HepG2 (cell line): ENCODE results near the gene EEFSEC. TPM values are rescaled to one million over a fixed set of nuclear protein-coding genes. Genes with fewer than 3 reads are reported as not detected.

Experiments
- ATAC-seq: fragments of 200-7000 bp; cut with Tn5 transposase; 3 replicates; pipeline ENCODE4 v1.9.1; 2020; ENCODE audit warnings: mild to moderate bottlenecking, moderate library complexity
- BruUV-seq: library from RNA; stranded (reverse); fragments of 400-500 nt; replicated peaks from 2 replicates; lab custom pipeline; 2021; lab: Mats Ljungman, UMichigan
- CTCF ChIA-PET: fragments of 300-600 bp; formaldehyde crosslinking; extraction: SDS; loops from one replicate; lab custom pipeline; 2021; ENCODE audit warnings: low total read pairs, inconsistent platforms, low intra/inter-chr PET ratio; lab: Yijun Ruan, JAX
- POLR2A ChIA-PET: fragments of 350-600 bp; sonication (Branson Sonifier 250); formaldehyde crosslinking; loops from one replicate; lab custom pipeline; 2020; ENCODE audit warnings: antibody characterized with exemption, inconsistent platforms; lab: Yijun Ruan, JAX
- DNase-seq: peaks from one replicate; pipeline ENCODE4 v3.0.0-alpha.2; 2015; ENCODE audit warnings: low spot score
- FAIRE-seq: peaks from 3 replicates; lab custom pipeline; 2011; peaks lifted over from hg19 to GRCh38; lab: Jason Lieb, UNC
- H2AFZ ChIP-seq: one replicate; pipeline ENCODE4 v1.6.1; 2011; ENCODE audit warnings: low read length, inconsistent platforms
- H3K27ac ChIP-seq: fragments of 300-600 bp; 3 replicates; pipeline ENCODE4 v1.8.0; 2011; ENCODE audit warnings: mixed run types, mild to moderate bottlenecking, mixed read lengths, low read length, inconsistent platforms; ENCODE audit not compliant: insufficient read depth; ENCODE audit errors: extremely low read length
- H3K27me3 ChIP-seq, 2 experiments: fragments of 200-600 bp in 1 of 2; 2 replicates in 1 of 2; 3 replicates in 1 of 2; pipeline versions ENCODE4 v1.6.0 to v1.8.0; 2011; ENCODE audit warnings: low read length in 2 of 2, mild to moderate bottlenecking in 2 of 2, moderate library complexity in 2 of 2, inconsistent platforms in 1 of 2; ENCODE audit not compliant: insufficient read depth in 2 of 2, control insufficient read depth in 1 of 2
- H3K36me3 ChIP-seq, 2 experiments: fragments of 200-600 bp in 1 of 2; replicated peaks in 1 of 2; 2 replicates in 1 of 2; 3 replicates in 1 of 2; pipeline versions ENCODE4 v1.5.1 to v1.8.0; 2011; ENCODE audit warnings: low read length in 2 of 2, inconsistent platforms in 1 of 2; ENCODE audit not compliant: insufficient read depth in 2 of 2, control insufficient read depth in 1 of 2
- H3K4me1 ChIP-seq: 2 replicates; pipeline ENCODE4 v1.5.1; 2012; ENCODE audit warnings: low read length, inconsistent platforms; ENCODE audit not compliant: insufficient read depth
- H3K4me2 ChIP-seq: 2 replicates; pipeline ENCODE4 v1.6.0; 2011; ENCODE audit warnings: low read depth, low read length, inconsistent platforms
- H3K4me3 ChIP-seq, 3 experiments: fragments of 200-600 bp in 1 of 3; sonication (generic), shearing (Covaris generic) in 1 of 3; replicated peaks in 1 of 3; 2 replicates each; pipeline ENCODE4 v1.5.1; 2011 to 2016; ENCODE audit warnings: low read length in 3 of 3, inconsistent platforms in 2 of 3, low read depth in 2 of 3, mild to moderate bottlenecking in 2 of 3, control low read depth in 1 of 3, mixed read lengths in 1 of 3; ENCODE audit not compliant: insufficient read depth in 1 of 3
- H3K79me2 ChIP-seq: one replicate; pipeline ENCODE4 v1.6.1; 2011; ENCODE audit warnings: low read length, inconsistent platforms; ENCODE audit not compliant: insufficient read depth
- H3K9ac ChIP-seq: 2 replicates; pipeline ENCODE4 v1.6.0; 2011; ENCODE audit warnings: mild to moderate bottlenecking, low read depth, low read length, inconsistent platforms; ENCODE audit not compliant: insufficient read depth
- H3K9me3 ChIP-seq: 2 replicates; pipeline ENCODE4 v1.5.1; 2012; ENCODE audit warnings: mild to moderate bottlenecking, low read length
- H4K20me1 ChIP-seq: 2 replicates; pipeline ENCODE4 v1.6.0; 2011; ENCODE audit warnings: inconsistent platforms, mild to moderate bottlenecking, low read length, moderate library complexity; ENCODE audit not compliant: insufficient read depth
- CREBL2 ChIP-seq: sonication (generic); formaldehyde crosslinking; IDR thresholded peaks from 2 replicates; pipeline ENCODE4 v1.8.1; 2023; ENCODE audit warnings: missing genetic modification reagents, mild to moderate bottlenecking, borderline replicate concordance
- HDAC2 ChIP-seq: sonication (generic); formaldehyde crosslinking; IDR thresholded peaks from 2 replicates; pipeline ENCODE4 v1.4.0; 2020; ENCODE audit warnings: missing genetic modification reagents
- RAD51 ChIP-seq: fragments of 450-650 bp; IDR thresholded peaks from 2 replicates; pipeline ENCODE4 v1.6.1; 2016; ENCODE audit warnings: borderline replicate concordance
- SP1 ChIP-seq, 2 experiments: fragments of 450-650 bp in 1 of 2; sonication (generic) in 1 of 2; formaldehyde crosslinking in 1 of 2; IDR thresholded peaks; 2 replicates each; pipeline versions ENCODE4 v1.4.0 to v1.6.1; 2016 to 2020; ENCODE audit warnings: missing genetic modification reagents in 1 of 2
- STAT6 ChIP-seq: sonication (generic); formaldehyde crosslinking; IDR thresholded peaks from 2 replicates; pipeline ENCODE4 v1.4.0; 2020; ENCODE audit warnings: missing genetic modification reagents, mild to moderate bottlenecking, borderline replicate concordance
- TRIM24 ChIP-seq: sonication (generic); formaldehyde crosslinking; IDR thresholded peaks from 2 replicates; pipeline ENCODE4 v1.8.0; 2022; ENCODE audit warnings: mild to moderate bottlenecking, missing genetic modification reagents
- XBP1 ChIP-seq: sonication (generic); formaldehyde crosslinking; IDR thresholded peaks from 2 replicates; pipeline ENCODE4 v1.5.0; 2020; ENCODE audit warnings: missing genetic modification reagents
- ZFY ChIP-seq: sonication (generic); formaldehyde crosslinking; IDR thresholded peaks from 2 replicates; pipeline ENCODE4 v1.4.0; 2020; ENCODE audit warnings: missing genetic modification reagents
- ZMYM2 ChIP-seq: sonication (generic); formaldehyde crosslinking; IDR thresholded peaks from 2 replicates; pipeline ENCODE4 v1.8.0; 2022; ENCODE audit warnings: mild to moderate bottlenecking, missing genetic modification reagents
- ZNF432 ChIP-seq: sonication (generic); formaldehyde crosslinking; IDR thresholded peaks from 2 replicates; pipeline ENCODE4 v1.5.0; 2020; ENCODE audit warnings: missing genetic modification reagents, mild to moderate bottlenecking, borderline replicate concordance
- ZSCAN29 ChIP-seq: sonication (generic); formaldehyde crosslinking; conservative IDR thresholded peaks from 2 replicates; pipeline ENCODE4 v1.4.0; 2020; ENCODE audit warnings: mild to moderate bottlenecking, missing genetic modification reagents
- WGBS: methylation state at CpG from one replicate; pipeline ENCODE4 v1.1.6; 2017; ENCODE audit warnings: low lambda C conversion rate; 5-methylcytosine and 5-hydroxymethylcytosine counted together
- in situ Hi-C: cut with HindIII; loops from 2 replicates; pipeline ENCODE4 v1.10.0; 2017; ENCODE audit warnings: low pct_unique_long_range_greater_than_20kb; ENCODE audit not compliant: extremely low pct_ligation_motif_present
- intact Hi-C: fragments of 100-400 bp; cut with micrococcal nuclease; formaldehyde crosslinking; loops from one replicate; pipeline ENCODE4 v1.10.0; 2022; ENCODE audit not compliant: unreplicated experiment
- polyA plus RNA-seq, 8 experiments: library from polyadenylated mRNA; depleted of rRNA in 3 of 8; stranded (reverse) in 7 of 8; unstranded in 1 of 8; fragments of >200 nt; fragmentation: Illumina TruSeq in 4 of 8; extraction: Trizol in 4 of 8; gene quantifications; 2 replicates each; pipeline versions ENCODE4 v1.2.1 to v1.2.3, GENCODE V29; 2011 to 2016; ENCODE audit warnings: low read depth in 4 of 8, missing spikeins in 1 of 8, mixed read lengths in 1 of 8; ENCODE audit not compliant: insufficient read depth in 1 of 8
- total RNA-seq, 5 experiments: library from RNA; depleted of rRNA; stranded (reverse); fragments of >200 nt; fragmentation: Illumina TruSeq; extraction: Trizol; gene quantifications; 2 replicates each; pipeline ENCODE4 v1.2.3, GENCODE V29; 2016; ENCODE audit warnings: low read depth in 1 of 5

Gene EEFSEC
- total and polyA plus RNA-seq, 2 of the 13 experiments (the other 11 are each of a cell fraction or from before 2014, with no cell fraction given): 6.4 to 24.2 TPM

- ATAC-seq (no peak), DNase-seq (no peak), FAIRE-seq (no peak)
- H3K4me1 ChIP-seq: no peaks in the 10 kb centered on the region; the same call in 1 of the 2 replicates
- no peaks in the 10 kb centered on the region for H3K27me3 ChIP-seq
- whole genome bisulfite sequencing: 70% methylated on average over 1 of the region's 1 CpG
- BruUV-seq: no TSS peak
- intact Hi-C loops: no loop called here
- no peak overlapping the region for H3K4me2 ChIP-seq
- H4K20me1 ChIP-seq: no peaks in the 10 kb centered on the region
- CTCF ChIA-PET: no interaction called here
- TF ChIP-seq TRIM24 (CRISPR knock-in tag): no peak
- TF ChIP-seq ZNF432 (CRISPR knock-in tag): peak; percentile 97
- in situ Hi-C loops: no loop called here
- H2AFZ ChIP-seq: no peak overlapping the region
- H3K9me3 ChIP-seq: peaks cover 20% of the 10 kb centered on the region
- peaks cover 21 to 52% of the 10 kb centered on the region in 2 experiments for H3K36me3 ChIP-seq
- no peaks in the 10 kb centered on the region for H3K79me2 ChIP-seq
- no peak overlapping the region for H3K9ac ChIP-seq
- POLR2A ChIA-PET: no interaction called here
- H3K27ac ChIP-seq: no peak overlapping the region
- no peak overlapping the region for H3K4me3 ChIP-seq
Measured at GRCh38 chr3:128260275-128260674, 107.0 kb downstream of the EEFSEC start.

- ChIA-PET POLR2A (no interaction called here), CTCF (no interaction called here)
- Histone ChIP-seq H3K9ac (no peak overlapping the region), H3K4me1 (no peaks in the 10 kb centered on the region), H3K36me3 (peaks cover 21 to 62% of the 10 kb centered on the region in 2 experiments), H3K4me2 (no peak overlapping the region), H4K20me1 (no peaks in the 10 kb centered on the region), H2AFZ (no peak overlapping the region), H3K9me3 (peaks cover 20% of the 10 kb centered on the region), H3K27ac (no peak overlapping the region), H3K79me2 (no peaks in the 10 kb centered on the region), H3K27me3 (no peaks in the 10 kb centered on the region), H3K4me3 (no peak overlapping the region)
- TF ChIP-seq ZMYM2 (CRISPR knock-in tag) (no peak), ZFY (CRISPR knock-in tag) (no peak), RAD51 (no peak), CREBL2 (CRISPR knock-in tag) (no peak), HDAC2 (CRISPR knock-in tag) (no peak), SP1 (IDR thresholded peaks at IDR 0.05) (no peak), SP1 (CRISPR knock-in tag; IDR thresholded peaks at IDR 0.05) (no peak), STAT6 (CRISPR knock-in tag) (no peak), XBP1 (CRISPR knock-in tag) (no peak), ZSCAN29 (CRISPR knock-in tag) (no peak)
- in situ Hi-C loops: no loop called here
- no TSS peak for BruUV-seq
- DNase-seq: no peak
- intact Hi-C loops: no loop called here
- WGBS: 98% methylated on average over 2 of the region's 3 CpGs
- no peak for FAIRE-seq
- ATAC-seq: no peak
Measured at GRCh38 chr3:128262457-128262856, 109.2 kb downstream of the EEFSEC start.
